ENCODE results near the gene ZNF14. TPM values are rescaled to one million over a fixed set of nuclear protein-coding genes. Genes with fewer than 3 reads are reported as not detected.

Gene ZNF14
- total RNA-seq, 1 donor from 2014 or later: 3.4 TPM

DNA sequence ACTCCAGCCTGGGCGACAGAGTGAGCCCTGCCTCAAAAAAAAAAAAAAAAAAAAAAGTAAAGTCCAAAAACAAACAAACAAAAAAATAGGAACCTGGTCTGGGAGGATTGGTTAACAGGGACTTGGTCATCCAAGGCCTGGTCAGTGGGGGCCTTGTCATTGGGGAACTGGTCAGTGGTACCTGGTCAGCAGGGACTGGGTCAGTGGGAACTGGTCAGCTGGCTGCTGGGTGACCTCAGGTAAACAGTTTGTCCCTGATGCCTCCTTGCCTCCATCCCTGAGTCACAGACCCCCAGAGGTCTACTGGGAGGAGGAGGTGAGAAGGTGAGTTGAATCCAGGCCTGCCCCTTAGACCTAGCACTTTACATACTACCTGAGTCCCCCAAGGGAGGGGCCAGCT, 5.7 kb upstream of the ZNF14 start:
- no peaks in the 10 kb centered on the region for H3K4me1 Mint-ChIP-seq (ENCODE audit: low read depth)
- no peak for DNase-seq (ENCODE audit: low spot score)
- TF ChIP-seq, protein P1, sequence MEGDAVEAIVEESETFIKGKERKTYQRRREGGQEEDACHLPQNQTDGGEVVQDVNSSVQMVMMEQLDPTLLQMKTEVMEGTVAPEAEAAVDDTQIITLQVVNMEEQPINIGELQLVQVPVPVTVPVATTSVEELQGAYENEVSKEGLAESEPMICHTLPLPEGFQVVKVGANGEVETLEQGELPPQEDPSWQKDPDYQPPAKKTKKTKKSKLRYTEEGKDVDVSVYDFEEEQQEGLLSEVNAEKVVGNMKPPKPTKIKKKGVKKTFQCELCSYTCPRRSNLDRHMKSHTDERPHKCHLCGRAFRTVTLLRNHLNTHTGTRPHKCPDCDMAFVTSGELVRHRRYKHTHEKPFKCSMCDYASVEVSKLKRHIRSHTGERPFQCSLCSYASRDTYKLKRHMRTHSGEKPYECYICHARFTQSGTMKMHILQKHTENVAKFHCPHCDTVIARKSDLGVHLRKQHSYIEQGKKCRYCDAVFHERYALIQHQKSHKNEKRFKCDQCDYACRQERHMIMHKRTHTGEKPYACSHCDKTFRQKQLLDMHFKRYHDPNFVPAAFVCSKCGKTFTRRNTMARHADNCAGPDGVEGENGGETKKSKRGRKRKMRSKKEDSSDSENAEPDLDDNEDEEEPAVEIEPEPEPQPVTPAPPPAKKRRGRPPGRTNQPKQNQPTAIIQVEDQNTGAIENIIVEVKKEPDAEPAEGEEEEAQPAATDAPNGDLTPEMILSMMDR (IDR thresholded peaks at IDR 0.05): no peak
- peaks cover 2% of the 10 kb centered on the region for H3K9me3 Mint-ChIP-seq (ENCODE audit: low read depth)
- H3K4me3 Mint-ChIP-seq (ENCODE audit: unreplicated experiment): no peak overlapping the region
- no peak overlapping the region for H3K27ac Mint-ChIP-seq (ENCODE audit: unreplicated experiment)
- H3K27me3 Mint-ChIP-seq (ENCODE audit: low read depth): no peaks in the 10 kb centered on the region
- peaks cover 1% of the 10 kb centered on the region for H3K36me3 Mint-ChIP-seq (ENCODE audit: low read depth)

DNA sequence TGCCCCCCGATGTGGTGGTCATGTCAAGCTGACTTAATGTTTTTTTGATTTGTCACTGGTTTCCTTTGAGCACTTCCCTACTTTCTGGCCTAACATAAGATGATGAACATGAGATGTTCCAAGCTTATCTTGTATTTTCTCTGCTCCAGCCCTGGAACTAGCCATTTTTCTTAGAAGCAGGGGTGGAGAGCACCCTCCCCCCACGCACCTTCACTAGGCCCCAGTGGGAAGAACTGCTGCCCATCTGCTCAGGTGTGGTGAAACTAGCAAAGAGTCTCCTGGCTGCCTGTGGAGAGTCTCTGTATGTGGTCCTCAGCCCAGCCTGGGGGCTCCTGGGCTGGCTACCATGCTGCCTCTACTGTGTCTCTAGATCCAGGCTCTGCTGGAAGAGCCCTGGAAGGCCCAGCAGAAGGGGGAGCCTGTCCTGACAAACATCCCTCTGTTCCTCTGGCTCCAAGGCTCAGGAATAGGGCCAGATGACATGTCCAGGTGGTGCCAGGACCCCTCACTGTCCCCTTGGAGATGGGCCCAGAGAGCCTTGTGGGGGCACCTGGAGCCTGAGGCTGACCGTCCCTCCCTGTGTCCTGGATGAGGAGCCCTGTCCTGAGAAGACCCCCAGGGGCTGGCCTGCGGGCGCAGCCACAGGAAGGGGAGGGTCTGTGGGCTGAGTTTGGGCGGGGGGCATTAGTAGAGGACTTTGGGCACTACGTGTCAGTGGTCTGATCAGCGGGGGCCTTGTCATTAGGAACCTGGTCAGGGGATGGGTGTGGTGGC, 4.8 kb upstream of the ZNF14 start:
- DNase-seq (ENCODE audit: low spot score): no peak
- Mint-ChIP-seq H3K36me3 (ENCODE audit: low read depth) (peaks cover 1% of the 10 kb centered on the region), H3K4me1 (ENCODE audit: low read depth) (peaks cover 5% of the 10 kb centered on the region), H3K4me3 (ENCODE audit: unreplicated experiment) (no peak overlapping the region), H3K27ac (ENCODE audit: unreplicated experiment) (no peak overlapping the region), H3K27me3 (ENCODE audit: low read depth) (no peaks in the 10 kb centered on the region), H3K9me3 (ENCODE audit: low read depth) (peaks cover 2% of the 10 kb centered on the region)
- TF ChIP-seq, protein P1 (IDR thresholded peaks at IDR 0.05): no peak

DNA sequence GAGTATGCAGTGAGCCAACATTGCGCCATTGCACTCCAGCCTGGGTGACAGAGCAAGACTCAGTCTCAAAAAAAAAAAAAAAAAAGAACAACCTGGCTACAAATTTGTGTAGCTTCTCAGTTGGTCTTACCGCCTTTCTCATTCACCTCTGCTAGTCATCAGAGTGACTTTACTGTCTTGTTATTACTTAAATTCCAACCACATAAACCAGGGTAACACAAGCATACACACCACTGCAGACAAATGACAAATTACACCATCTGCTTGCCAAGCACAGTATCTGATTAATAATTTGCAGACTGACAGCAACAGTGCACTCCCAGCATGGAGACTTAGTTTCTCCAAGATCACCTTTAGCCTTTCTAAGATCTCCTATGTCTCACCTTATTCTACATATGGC, 11.0 kb downstream of the ZNF14 start:
- no peak overlapping the region for H3K4me3 Mint-ChIP-seq (ENCODE audit: unreplicated experiment)
- peaks cover 42% of the 10 kb centered on the region for H3K36me3 Mint-ChIP-seq (ENCODE audit: low read depth)
- no peaks in the 10 kb centered on the region for H3K4me1 Mint-ChIP-seq (ENCODE audit: low read depth)
- TF ChIP-seq, protein P1 (IDR thresholded peaks at IDR 0.05): no peak
- H3K27me3 Mint-ChIP-seq (ENCODE audit: low read depth): no peaks in the 10 kb centered on the region
- H3K9me3 Mint-ChIP-seq (ENCODE audit: low read depth): peaks cover 48% of the 10 kb centered on the region
- no peak overlapping the region for H3K27ac Mint-ChIP-seq (ENCODE audit: unreplicated experiment)
- no peak for DNase-seq (ENCODE audit: low spot score)

DNA sequence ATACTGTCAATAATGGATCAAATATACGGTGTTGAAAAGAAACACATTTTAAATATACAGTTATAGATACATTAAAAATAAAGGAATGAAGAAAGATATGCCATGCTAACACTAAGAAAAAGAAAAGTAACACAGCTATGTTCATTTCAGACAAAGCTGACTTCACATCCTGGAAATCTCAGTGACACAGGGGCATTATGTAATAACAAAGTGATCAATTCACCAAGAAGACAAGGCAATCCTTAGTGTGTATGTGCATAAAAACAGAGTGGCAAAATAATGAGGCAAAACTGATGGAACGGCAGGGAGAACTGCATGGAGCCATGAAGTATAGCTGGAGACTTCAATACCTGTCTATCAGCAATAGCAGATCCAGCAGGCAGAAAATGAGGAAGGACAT, 13.1 kb downstream of the ZNF14 start:
- no peak for DNase-seq (ENCODE audit: low spot score)
- Mint-ChIP-seq H3K4me3 (ENCODE audit: unreplicated experiment) (no peak overlapping the region), H3K9me3 (ENCODE audit: low read depth) (peaks cover 67% of the 10 kb centered on the region)

DNA sequence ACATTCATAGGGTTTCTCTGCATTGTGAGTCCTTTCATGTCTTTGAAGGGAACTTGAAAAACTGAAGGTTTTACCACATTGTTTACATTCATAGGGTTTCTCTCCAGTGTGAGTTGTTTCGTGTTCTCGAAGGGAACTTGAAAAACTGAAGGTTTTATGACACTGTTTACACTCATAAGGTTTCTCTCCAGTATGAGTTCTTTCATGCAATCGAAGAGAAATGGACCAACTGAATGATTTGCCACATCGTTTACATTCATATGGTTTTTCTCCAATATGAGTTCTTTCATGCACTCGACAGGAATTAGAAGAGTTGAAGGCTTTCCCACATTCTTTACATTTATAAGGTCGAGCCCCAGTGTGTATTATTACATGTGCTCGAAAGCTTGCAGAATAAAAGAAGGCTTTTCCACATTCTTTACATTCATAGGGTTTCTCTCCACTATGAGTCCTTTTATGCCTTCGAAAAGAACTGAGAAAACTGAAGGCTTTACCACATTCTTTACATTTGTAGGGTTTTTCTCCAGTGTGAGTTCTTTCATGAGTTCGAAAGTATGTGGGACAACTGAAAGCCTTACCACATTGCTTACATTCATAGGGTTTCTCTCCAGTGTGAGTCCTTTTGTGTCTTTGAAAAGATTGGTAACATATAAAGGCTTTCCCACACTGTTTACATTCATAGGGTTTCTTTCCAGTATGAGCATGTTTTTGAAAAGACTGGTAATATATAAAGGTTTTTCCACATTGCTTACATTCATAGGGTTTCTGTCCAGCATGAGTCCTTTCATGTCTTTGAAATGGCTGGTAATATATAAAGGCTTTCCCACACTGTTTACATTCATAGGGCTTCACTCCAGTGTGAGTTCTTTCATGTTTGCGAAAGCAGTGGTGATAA, 20.7 kb downstream of the ZNF14 start:
- Mint-ChIP-seq H3K27ac (ENCODE audit: unreplicated experiment) (no peak overlapping the region), H3K27me3 (ENCODE audit: low read depth) (no peaks in the 10 kb centered on the region), H3K4me1 (ENCODE audit: low read depth) (no peaks in the 10 kb centered on the region), H3K36me3 (ENCODE audit: low read depth) (peaks cover 78% of the 10 kb centered on the region), H3K4me3 (ENCODE audit: unreplicated experiment) (no peak overlapping the region), H3K9me3 (ENCODE audit: low read depth) (peaks cover 70% of the 10 kb centered on the region)
- DNase-seq (ENCODE audit: low spot score): no peak
- TF ChIP-seq, protein P1 (IDR thresholded peaks at IDR 0.05): no peak

More for the DNA sequence above, 13.1 kb downstream of the ZNF14 start:
- Mint-ChIP-seq H3K36me3 (ENCODE audit: low read depth) (peaks cover 59% of the 10 kb centered on the region), H3K27ac (ENCODE audit: unreplicated experiment) (no peak overlapping the region), H3K4me1 (ENCODE audit: low read depth) (no peaks in the 10 kb centered on the region), H3K27me3 (ENCODE audit: low read depth) (no peaks in the 10 kb centered on the region)
- TF ChIP-seq, protein P1 (IDR thresholded peaks at IDR 0.05): no peak

Measured in chondrocyte (in vitro differentiated cells).